DND-41 (cell line): ENCODE data around the gene TRAF2.

Experiments used
- EZH2 ChIP-seq: IDR thresholded peaks from 3 replicates; pipeline ENCODE4 v1.6.1; 2012; ENCODE audit warnings: borderline replicate concordance, low read depth, mild to moderate bottlenecking, moderate library complexity, low read length, inconsistent platforms; ENCODE audit not compliant: severe bottlenecking
- TF ChIP-seq, protein P1 (sequence below): IDR thresholded peaks from 2 replicates; pipeline ENCODE4 v1.5.1; 2012; ENCODE audit warnings: borderline replicate concordance, low read length, moderate library complexity, mild to moderate bottlenecking; ENCODE audit not compliant: poor library complexity, severe bottlenecking; ENCODE audit errors: extremely low read depth

DNA sequence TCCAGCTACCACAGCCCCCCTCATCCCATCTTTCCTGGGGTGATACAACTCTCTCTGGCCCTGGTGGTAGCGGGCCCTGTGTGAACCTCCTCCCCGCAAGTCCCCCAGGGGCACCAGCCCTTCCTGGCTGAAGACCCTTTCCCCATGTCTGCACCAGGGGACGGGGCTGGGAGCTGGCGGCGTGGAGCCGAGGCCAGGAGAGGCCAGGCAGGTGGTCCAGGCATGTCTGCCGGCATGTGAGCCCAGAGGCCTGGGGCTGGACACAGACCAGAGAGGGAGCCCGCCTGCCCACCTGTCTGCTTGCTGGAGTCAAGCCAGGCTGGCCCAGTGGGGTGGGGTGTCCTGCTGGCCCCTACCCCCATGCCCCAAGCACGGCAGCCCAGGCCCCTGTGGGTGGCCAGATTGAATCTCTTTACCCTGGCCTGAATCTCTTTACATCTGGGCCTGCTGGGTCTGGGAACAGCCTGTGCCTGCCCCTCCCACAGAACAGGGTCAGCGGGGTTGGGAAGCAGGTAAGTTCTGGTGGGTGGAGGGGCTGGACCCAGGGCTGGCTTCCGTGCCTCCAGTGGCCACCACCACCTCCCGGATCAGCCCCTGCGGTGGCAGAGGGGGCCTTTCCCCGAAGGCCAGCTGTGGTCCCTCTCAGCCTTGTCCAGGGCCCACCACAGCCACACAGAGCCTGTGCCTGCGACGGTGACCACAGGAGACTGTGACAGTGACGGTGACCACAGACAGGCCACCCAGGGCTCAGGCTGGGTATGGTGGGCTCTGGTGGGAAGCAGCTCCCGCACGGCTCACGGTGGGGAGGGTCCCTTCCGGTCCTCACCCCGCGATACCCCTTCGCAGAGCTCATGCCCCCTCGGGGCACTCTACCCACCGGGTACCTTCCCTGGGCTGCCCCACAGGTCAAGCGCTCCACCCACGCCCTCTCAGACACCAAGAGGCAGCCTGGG is 72.9 kb downstream of the TRAF2 start:
- no peak for TF ChIP-seq EZH2
- TF ChIP-seq, protein P1, sequence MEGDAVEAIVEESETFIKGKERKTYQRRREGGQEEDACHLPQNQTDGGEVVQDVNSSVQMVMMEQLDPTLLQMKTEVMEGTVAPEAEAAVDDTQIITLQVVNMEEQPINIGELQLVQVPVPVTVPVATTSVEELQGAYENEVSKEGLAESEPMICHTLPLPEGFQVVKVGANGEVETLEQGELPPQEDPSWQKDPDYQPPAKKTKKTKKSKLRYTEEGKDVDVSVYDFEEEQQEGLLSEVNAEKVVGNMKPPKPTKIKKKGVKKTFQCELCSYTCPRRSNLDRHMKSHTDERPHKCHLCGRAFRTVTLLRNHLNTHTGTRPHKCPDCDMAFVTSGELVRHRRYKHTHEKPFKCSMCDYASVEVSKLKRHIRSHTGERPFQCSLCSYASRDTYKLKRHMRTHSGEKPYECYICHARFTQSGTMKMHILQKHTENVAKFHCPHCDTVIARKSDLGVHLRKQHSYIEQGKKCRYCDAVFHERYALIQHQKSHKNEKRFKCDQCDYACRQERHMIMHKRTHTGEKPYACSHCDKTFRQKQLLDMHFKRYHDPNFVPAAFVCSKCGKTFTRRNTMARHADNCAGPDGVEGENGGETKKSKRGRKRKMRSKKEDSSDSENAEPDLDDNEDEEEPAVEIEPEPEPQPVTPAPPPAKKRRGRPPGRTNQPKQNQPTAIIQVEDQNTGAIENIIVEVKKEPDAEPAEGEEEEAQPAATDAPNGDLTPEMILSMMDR: no peak
